ENCODE results near the gene STXBP1. TPM values are rescaled to one million over a fixed set of nuclear protein-coding genes. Genes with fewer than 3 reads are reported as not detected.
A peak's percentile ranks its signal among the peaks of the same experiment; 100 is the strongest.

The STXBP1 gene
- total and polyA plus RNA-seq, 2 of the 13 experiments (the other 11 are each of a cell fraction or from before 2014, with no cell fraction given), result 2.9 TPM

- no peak for TF ChIP-seq REST (IDR thresholded peaks at IDR 0.05; ENCODE audit: borderline replicate concordance in 1 of 2, low read depth in 1 of 2, low read length in 2 of 2)
- TF ChIP-seq, protein P1, sequence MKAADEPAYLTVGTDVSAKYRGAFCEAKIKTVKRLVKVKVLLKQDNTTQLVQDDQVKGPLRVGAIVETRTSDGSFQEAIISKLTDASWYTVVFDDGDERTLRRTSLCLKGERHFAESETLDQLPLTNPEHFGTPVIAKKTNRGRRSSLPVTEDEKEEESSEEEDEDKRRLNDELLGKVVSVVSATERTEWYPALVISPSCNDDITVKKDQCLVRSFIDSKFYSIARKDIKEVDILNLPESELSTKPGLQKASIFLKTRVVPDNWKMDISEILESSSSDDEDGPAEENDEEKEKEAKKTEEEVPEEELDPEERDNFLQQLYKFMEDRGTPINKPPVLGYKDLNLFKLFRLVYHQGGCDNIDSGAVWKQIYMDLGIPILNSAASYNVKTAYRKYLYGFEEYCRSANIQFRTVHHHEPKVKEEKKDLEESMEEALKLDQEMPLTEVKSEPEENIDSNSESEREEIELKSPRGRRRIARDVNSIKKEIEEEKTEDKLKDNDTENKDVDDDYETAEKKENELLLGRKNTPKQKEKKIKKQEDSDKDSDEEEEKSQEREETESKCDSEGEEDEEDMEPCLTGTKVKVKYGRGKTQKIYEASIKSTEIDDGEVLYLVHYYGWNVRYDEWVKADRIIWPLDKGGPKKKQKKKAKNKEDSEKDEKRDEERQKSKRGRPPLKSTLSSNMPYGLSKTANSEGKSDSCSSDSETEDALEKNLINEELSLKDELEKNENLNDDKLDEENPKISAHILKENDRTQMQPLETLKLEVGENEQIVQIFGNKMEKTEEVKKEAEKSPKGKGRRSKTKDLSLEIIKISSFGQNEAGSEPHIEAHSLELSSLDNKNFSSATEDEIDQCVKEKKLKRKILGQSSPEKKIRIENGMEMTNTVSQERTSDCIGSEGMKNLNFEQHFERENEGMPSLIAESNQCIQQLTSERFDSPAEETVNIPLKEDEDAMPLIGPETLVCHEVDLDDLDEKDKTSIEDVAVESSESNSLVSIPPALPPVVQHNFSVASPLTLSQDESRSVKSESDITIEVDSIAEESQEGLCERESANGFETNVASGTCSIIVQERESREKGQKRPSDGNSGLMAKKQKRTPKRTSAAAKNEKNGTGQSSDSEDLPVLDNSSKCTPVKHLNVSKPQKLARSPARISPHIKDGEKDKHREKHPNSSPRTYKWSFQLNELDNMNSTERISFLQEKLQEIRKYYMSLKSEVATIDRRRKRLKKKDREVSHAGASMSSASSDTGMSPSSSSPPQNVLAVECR (CRISPR knock-in tag; IDR thresholded peaks at IDR 0.05; ENCODE audit: borderline replicate concordance), result peak; percentile 81
- no peak for TF ChIP-seq NCOR1 (IDR thresholded peaks at IDR 0.05; ENCODE audit: borderline replicate concordance, low read length)
- TF ChIP-seq, protein P2, sequence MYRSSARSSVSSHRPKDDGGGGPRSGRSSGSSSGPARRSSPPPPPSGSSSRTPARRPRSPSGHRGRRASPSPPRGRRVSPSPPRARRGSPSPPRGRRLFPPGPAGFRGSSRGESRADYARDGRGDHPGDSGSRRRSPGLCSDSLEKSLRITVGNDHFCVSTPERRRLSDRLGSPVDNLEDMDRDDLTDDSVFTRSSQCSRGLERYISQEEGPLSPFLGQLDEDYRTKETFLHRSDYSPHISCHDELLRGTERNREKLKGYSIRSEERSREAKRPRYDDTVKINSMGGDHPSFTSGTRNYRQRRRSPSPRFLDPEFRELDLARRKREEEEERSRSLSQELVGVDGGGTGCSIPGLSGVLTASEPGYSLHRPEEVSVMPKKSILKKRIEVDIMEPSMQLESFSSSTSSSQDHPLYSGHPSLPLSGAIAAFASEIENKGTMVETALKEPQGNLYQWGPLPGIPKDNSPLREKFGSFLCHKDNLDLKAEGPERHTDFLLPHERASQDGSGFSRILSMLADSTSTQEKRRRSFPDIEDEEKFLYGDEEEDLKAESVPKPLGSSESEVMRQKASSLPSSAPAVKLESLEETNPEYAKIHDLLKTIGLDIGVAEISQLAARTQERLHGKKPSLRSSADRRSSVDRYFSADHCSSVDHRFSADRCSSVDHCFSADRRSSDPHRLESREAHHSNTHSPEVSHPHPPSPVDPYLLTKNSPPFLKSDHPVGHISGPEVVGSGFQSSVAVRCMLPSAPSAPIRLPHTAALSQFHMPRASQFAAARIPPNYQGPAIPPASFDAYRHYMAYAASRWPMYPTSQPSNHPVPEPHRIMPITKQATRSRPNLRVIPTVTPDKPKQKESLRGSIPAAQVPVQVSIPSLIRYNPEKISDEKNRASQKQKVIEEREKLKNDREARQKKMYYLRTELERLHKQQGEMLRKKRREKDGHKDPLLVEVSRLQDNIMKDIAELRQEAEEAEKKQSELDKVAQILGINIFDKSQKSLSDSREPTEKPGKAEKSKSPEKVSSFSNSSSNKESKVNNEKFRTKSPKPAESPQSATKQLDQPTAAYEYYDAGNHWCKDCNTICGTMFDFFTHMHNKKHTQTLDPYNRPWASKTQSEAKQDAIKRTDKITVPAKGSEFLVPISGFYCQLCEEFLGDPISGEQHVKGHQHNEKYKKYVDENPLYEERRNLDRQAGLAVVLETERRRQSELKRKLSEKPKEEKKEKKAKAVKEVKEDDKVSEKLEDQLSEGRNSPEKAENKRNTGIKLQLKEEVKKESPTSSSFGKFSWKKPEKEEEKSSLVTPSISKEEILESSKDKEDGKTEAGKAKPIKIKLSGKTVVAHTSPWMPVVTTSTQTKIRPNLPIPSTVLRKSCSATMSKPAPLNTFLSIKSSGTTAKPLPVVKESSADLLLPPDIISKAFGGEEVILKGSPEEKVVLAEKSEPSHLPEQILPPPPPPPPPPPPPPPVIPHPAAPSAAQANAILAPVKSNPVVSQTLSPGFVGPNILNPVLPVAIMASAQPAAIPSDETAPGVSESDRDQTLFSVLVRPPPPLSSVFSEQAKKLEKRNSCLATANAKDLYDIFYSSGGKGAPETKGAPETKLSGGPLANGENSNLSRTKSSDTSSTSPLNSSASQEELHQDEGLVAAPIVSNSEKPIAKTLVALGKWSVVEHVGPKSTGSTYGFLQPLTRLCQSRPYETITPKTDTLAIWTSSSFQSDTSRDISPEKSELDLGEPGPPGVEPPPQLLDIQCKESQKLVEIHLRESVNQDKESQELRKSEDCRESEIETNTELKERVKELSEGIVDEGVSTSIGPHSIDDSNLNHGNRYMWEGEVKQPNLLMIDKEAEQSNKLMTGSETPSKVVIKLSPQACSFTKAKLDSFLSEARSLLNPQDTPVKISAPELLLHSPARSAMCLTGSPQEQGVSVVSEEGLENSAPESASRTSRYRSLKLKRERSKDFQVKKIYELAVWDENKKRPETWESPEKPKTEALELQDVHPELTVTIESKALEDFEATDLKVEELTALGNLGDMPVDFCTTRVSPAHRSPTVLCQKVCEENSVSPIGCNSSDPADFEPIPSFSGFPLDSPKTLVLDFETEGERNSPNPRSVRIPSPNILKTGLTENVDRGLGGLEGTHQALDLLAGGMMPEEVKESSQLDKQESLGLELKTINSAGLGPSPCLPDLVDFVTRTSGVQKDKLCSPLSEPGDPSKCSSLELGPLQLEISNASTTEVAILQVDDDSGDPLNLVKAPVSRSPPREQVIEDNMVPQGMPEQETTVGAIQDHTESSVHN (CRISPR knock-in tag; IDR thresholded peaks at IDR 0.05), result no peak
- TF ChIP-seq HNF4A (CRISPR knock-in tag; IDR thresholded peaks at IDR 0.05), result peak; percentile 90
- TF ChIP-seq SALL2 (CRISPR knock-in tag; IDR thresholded peaks at IDR 0.05), result no peak
- TF ChIP-seq MIER3 (CRISPR knock-in tag; IDR thresholded peaks at IDR 0.05; ENCODE audit: borderline replicate concordance), result peak; percentile 20; the same call in 1 of the 2 replicates
- no peak for TF ChIP-seq ZNF773 (CRISPR knock-in tag; IDR thresholded peaks at IDR 0.05; ENCODE audit: borderline replicate concordance)
- TF ChIP-seq SOX6 (IDR thresholded peaks at IDR 0.05), result no peak
- TF ChIP-seq SOX6 (CRISPR knock-in tag; IDR thresholded peaks at IDR 0.05), result peak; percentile 94
- peak; percentile 58; the same call in 1 of the 2 replicates for TF ChIP-seq THAP11 (CRISPR knock-in tag; IDR thresholded peaks at IDR 0.05)
These were observed 52.8 kb downstream of the STXBP1 start (continued) for GRCh38 chr9:127664678-127665507.

Data from HepG2 (cell line).